DOHH2 (cell line): ENCODE data around the gene ATP8A2.

ENCODE experiments used
- CTCF ChIP-seq: fragments of 200-600 bp; sonication (generic); IDR thresholded peaks from one replicate; pipeline ENCODE4 v1.5.1; 2014; ENCODE audit warnings: antibody characterized with exemption, mild to moderate bottlenecking, low read depth, low read length; ENCODE audit not compliant: poor library complexity, severe bottlenecking
- EZH2phosphoT487 ChIP-seq: fragments of 200-600 bp; sonication (generic); IDR thresholded peaks from 2 replicates; pipeline ENCODE4 v1.6.1; 2017; ENCODE audit warnings: borderline replicate concordance, mild to moderate bottlenecking, antibody characterized with exemption, low read length, moderate library complexity, mixed read lengths

- TF ChIP-seq CTCF (no peak), EZH2phosphoT487 (no peak)
Observed at GRCh38 chr13:25447396-25447795, 75.6 kb downstream of the ATP8A2 start.
